22Rv1 (cell line): ENCODE results near the gene CLDN10.

Experiments used
- CTCF ChIP-seq: fragments of 450-650 bp; IDR thresholded peaks from 2 replicates; pipeline ENCODE4 v1.5.1; 2017; ENCODE audit warnings: mild to moderate bottlenecking
- ZFX ChIP-seq: fragments of 450-650 bp; IDR thresholded peaks from 2 replicates; pipeline ENCODE4 v1.6.1; 2017; ENCODE audit warnings: antibody characterized with exemption, borderline replicate concordance

- TF ChIP-seq CTCF (no peak), ZFX (no peak)
Observed at GRCh38 chr13:95615539-95615938, 63.0 kb downstream of the CLDN10 start.
